ENCODE data around the gene TRMT2A.

GRCh38 chr22:20071524-20071972, 45.5 kb downstream of the TRMT2A start:
- no peak for TF ChIP-seq CTCF (tag by site-specific recombination; IDR thresholded peaks at IDR 0.05)
- TF ChIP-seq REST (tag by site-specific recombination; IDR thresholded peaks at IDR 0.05) = no peak
- TF ChIP-seq ZBTB11 (tag by site-specific recombination; conservative IDR thresholded peaks at IDR 0.05; ENCODE audit: low read depth) = no peak
- no peak for TF ChIP-seq OSR2 (tag by site-specific recombination; IDR thresholded peaks at IDR 0.05)
- TF ChIP-seq ZBTB7A (tag by site-specific recombination; IDR thresholded peaks at IDR 0.05; ENCODE audit: low read depth) = no peak
- no peak for TF ChIP-seq ZNF324 (tag by site-specific recombination; IDR thresholded peaks at IDR 0.05)
- TF ChIP-seq ZFP3 (tag by site-specific recombination; IDR thresholded peaks at IDR 0.05; ENCODE audit: low read depth) = no peak
- no peak for TF ChIP-seq ZNF24 (tag by site-specific recombination; IDR thresholded peaks at IDR 0.05)
- no peak for TF ChIP-seq IKZF3 (tag by site-specific recombination; IDR thresholded peaks at IDR 0.05)

Measured in HEK293 (cell line).